Neuronal stem cell (in vitro differentiated cells): ENCODE results near the gene RRAD. TPM values are rescaled to one million over a fixed set of nuclear protein-coding genes. Genes with fewer than 3 reads are reported as not detected.
"Not testable (repeated sequence)": the region's sequence is repeated elsewhere in the genome, so short reads cannot be mapped to it uniquely, and the experiment has no call there.

Source experiments
- DNase-seq: peaks from one replicate; pipeline ENCODE4 v3.0.0-alpha.2; 2013; ENCODE audit warnings: low spot score
- H2AFZ ChIP-seq: one replicate; pipeline ENCODE4 v1.6.1; 2013; ENCODE audit warnings: mild to moderate bottlenecking, low read length, inconsistent platforms
- H2AK5ac ChIP-seq: 2 replicates; pipeline ENCODE4 v1.6.1; 2013; ENCODE audit warnings: low read depth, mild to moderate bottlenecking, inconsistent platforms, low read length, moderate library complexity, mixed read lengths
- H2BK120ac ChIP-seq: 2 replicates; pipeline ENCODE4 v1.6.1; 2013; ENCODE audit warnings: low read depth, mild to moderate bottlenecking, inconsistent platforms, low read length, moderate library complexity, mixed read lengths
- H2BK12ac ChIP-seq: one replicate; pipeline ENCODE4 v1.6.1; 2013; ENCODE audit warnings: low read length, inconsistent platforms
- H2BK15ac ChIP-seq: 2 replicates; pipeline ENCODE4 v1.6.1; 2013; ENCODE audit warnings: mild to moderate bottlenecking, low read length, inconsistent platforms, mixed read lengths
- H2BK5ac ChIP-seq: one replicate; pipeline ENCODE4 v1.6.1; 2013; ENCODE audit warnings: inconsistent platforms, mild to moderate bottlenecking, low read length, moderate library complexity
- H3K14ac ChIP-seq: one replicate; pipeline ENCODE4 v1.6.1; 2013; ENCODE audit warnings: low read length, inconsistent platforms
- H3K18ac ChIP-seq: 2 replicates; pipeline ENCODE4 v1.6.1; 2013; ENCODE audit warnings: low read length, inconsistent platforms
- H3K23ac ChIP-seq: 2 replicates; pipeline ENCODE4 v1.6.1; 2013; ENCODE audit warnings: low read depth, mild to moderate bottlenecking, mixed read lengths, low read length, inconsistent platforms; ENCODE audit not compliant: poor library complexity
- H3K27ac ChIP-seq: replicated peaks from 3 replicates; pipeline ENCODE4 v1.5.1; 2013; ENCODE audit warnings: low read length, inconsistent platforms
- H3K27me3 ChIP-seq, 3 experiments: 2 replicates each; pipeline ENCODE4 v1.6.1; 2013; ENCODE audit warnings: low read length in 3 of 3, mild to moderate bottlenecking in 2 of 3, inconsistent platforms in 1 of 3, low read depth in 1 of 3, mixed read lengths in 1 of 3, moderate library complexity in 1 of 3; ENCODE audit not compliant: control insufficient read depth in 3 of 3, insufficient read depth in 3 of 3
- H3K36me3 ChIP-seq, 2 donors: replicated peaks in 1 of 2; 2 replicates each; pipeline ENCODE4 v1.6.1; 2013; ENCODE audit warnings: low read length in 2 of 2; ENCODE audit not compliant: control insufficient read depth in 2 of 2, insufficient read depth in 2 of 2
- H3K4ac ChIP-seq: 2 replicates; pipeline ENCODE4 v1.6.1; 2013; ENCODE audit warnings: inconsistent platforms, mild to moderate bottlenecking, low read length, moderate library complexity
- H3K4me1 ChIP-seq, 2 donors: 1 replicate in 1 of 2; 2 replicates in 1 of 2; pipeline ENCODE4 v1.6.1; 2013; ENCODE audit warnings: low read length in 2 of 2, low read depth in 1 of 2; ENCODE audit not compliant: control insufficient read depth in 2 of 2, insufficient read depth in 1 of 2
- H3K4me2 ChIP-seq: one replicate; pipeline ENCODE4 v1.6.1; 2013; ENCODE audit warnings: mild to moderate bottlenecking, low read length, inconsistent platforms; ENCODE audit not compliant: insufficient read depth, poor library complexity, severe bottlenecking
- H3K4me3 ChIP-seq, 2 donors: 2 replicates each; pipeline ENCODE4 v1.5.1; 2013; ENCODE audit warnings: low read length in 2 of 2, mild to moderate bottlenecking in 2 of 2, inconsistent platforms in 1 of 2, moderate library complexity in 1 of 2
- H3K79me1 ChIP-seq: one replicate; pipeline ENCODE4 v1.6.1; 2013; ENCODE audit warnings: low read depth, mild to moderate bottlenecking, inconsistent platforms, low read length, moderate library complexity
- H3K9ac ChIP-seq: one replicate; pipeline ENCODE4 v1.6.1; 2013; ENCODE audit warnings: mild to moderate bottlenecking, low read depth, low read length, inconsistent platforms; ENCODE audit not compliant: poor library complexity
- H3K9me3 ChIP-seq, 2 donors: replicated peaks in 1 of 2; 2 replicates each; pipeline versions ENCODE3 to v1.6.1; 2013; ENCODE audit warnings: low read length in 2 of 2, mild to moderate bottlenecking in 2 of 2, inconsistent platforms in 1 of 2, low read depth in 1 of 2, mixed read lengths in 1 of 2, moderate library complexity in 1 of 2; ENCODE audit not compliant: control insufficient read depth in 2 of 2, insufficient read depth in 1 of 2
- H4K8ac ChIP-seq: one replicate; pipeline ENCODE4 v1.6.1; 2013; ENCODE audit warnings: low read depth, mild to moderate bottlenecking, inconsistent platforms, low read length, moderate library complexity
- H4K91ac ChIP-seq: one replicate; pipeline ENCODE4 v1.6.1; 2013; ENCODE audit warnings: low read length, low read depth, mild to moderate bottlenecking, inconsistent platforms; ENCODE audit not compliant: poor library complexity
- WGBS, 2 donors: extraction: QIAGEN DNeasy Blood & Tissue Kit; methylation state at CpG; one replicate each; pipeline ENCODE4 v1.1.7; 2013; ENCODE audit warnings: missing lambda C conversion rate in 2 of 2, mixed read lengths in 1 of 2; ENCODE audit not compliant: insufficient read length in 2 of 2, insufficient replicate concordance in 1 of 2; ENCODE audit errors: extremely low coverage in 2 of 2; 5-methylcytosine and 5-hydroxymethylcytosine counted together
- polyA plus RNA-seq, 2 experiments: library from polyadenylated mRNA; stranded (reverse); fragments of 200-250 nt; gene quantifications; one replicate each; pipeline ENCODE4 v1.2.3, GENCODE V29; 2013

The RRAD gene
- 0.32 TPM for polyA plus RNA-seq (2013, experiment 1 of 2)
- 0.30 TPM for polyA plus RNA-seq (2013, experiment 2 of 2)

- Histone ChIP-seq H3K4me2 (peak within 1 kb of the TSS; percentile 56), H3K9me3 (no peaks in the 10 kb centered on the region), H2AK5ac (peak within 1 kb of the TSS; percentile 49), H3K23ac (peak within 1 kb of the TSS; percentile 83), H3K36me3 (no peaks in the 10 kb centered on the region), H3K27ac (no peak within 1 kb of the TSS), H2BK12ac (peak within 1 kb of the TSS; percentile 27), H3K18ac (peak within 1 kb of the TSS; percentile 78), H3K4ac (no peak within 1 kb of the TSS), H3K4me3 (peak within 1 kb of the TSS in 1 of 2 donors; percentile 70), H2BK5ac (no peak within 1 kb of the TSS), H4K91ac (no peak within 1 kb of the TSS), H2BK15ac (no peak within 1 kb of the TSS), H4K8ac (peak within 1 kb of the TSS; percentile 7), H2AFZ (peak within 1 kb of the TSS; percentile 80), H3K9ac (no peak within 1 kb of the TSS), H3K79me1 (no peaks in the 10 kb centered on the region), H3K27me3 (peaks cover 12 to 56% (median 37%) of the 10 kb centered on the region in 3 experiments), H3K14ac (no peak within 1 kb of the TSS), H3K4me1 (peaks cover 2 to 28% of the 10 kb centered on the region in 2 donors), H2BK120ac (no peak within 1 kb of the TSS)
- DNase-seq, result no peak
- WGBS, 2 donors, result no CpG with 5 or more reads among the region's 42 CpGs
Measured at GRCh38 chr16:66925322-66925840, at the start of gene RRAD. TSS of gene RRAD (minus strand) at chr16:66925535. CDS start at chr16:66925179, 356 bp downstream.

- H3K4me1 ChIP-seq, H2BK5ac ChIP-seq, H3K27me3 ChIP-seq, H4K91ac ChIP-seq, H3K4me2 ChIP-seq, H3K27ac ChIP-seq, H3K4ac ChIP-seq, H3K23ac ChIP-seq, H3K9me3 ChIP-seq, H3K9ac ChIP-seq, DNase-seq, H2BK15ac ChIP-seq, H2BK12ac ChIP-seq, H3K36me3 ChIP-seq, H4K8ac ChIP-seq, H2BK120ac ChIP-seq, H3K4me3 ChIP-seq, H3K14ac ChIP-seq, H2AK5ac ChIP-seq, H3K79me1 ChIP-seq, H3K18ac ChIP-seq: not testable (repeated sequence)
- WGBS, 2 donors, result no CpG with 5 or more reads among the region's 11 CpGs
- H2AFZ ChIP-seq, result peak overlapping the region; percentile 13
Measured at GRCh38 chr16:66974932-66975246, 49.6 kb upstream of the RRAD start.

GRCh38 chr16:66974156-66974931 is 49.0 kb upstream of the RRAD start:
- H3K9me3 ChIP-seq, DNase-seq, H4K8ac ChIP-seq, H3K4ac ChIP-seq, H3K36me3 ChIP-seq, H2BK5ac ChIP-seq, H3K4me1 ChIP-seq, H3K18ac ChIP-seq, H3K4me2 ChIP-seq, H3K4me3 ChIP-seq, H3K23ac ChIP-seq, H3K27me3 ChIP-seq, H2AK5ac ChIP-seq, H3K79me1 ChIP-seq, H3K9ac ChIP-seq, H2BK12ac ChIP-seq, H3K14ac ChIP-seq, H2BK120ac ChIP-seq, H2BK15ac ChIP-seq, H4K91ac ChIP-seq, H2AFZ ChIP-seq, H3K27ac ChIP-seq: not testable (repeated sequence)
- no CpG with 5 or more reads among the region's 32 CpGs for WGBS, 2 donors

- DNase-seq, result no peak
- no peak overlapping the region for H2BK12ac ChIP-seq
- H2BK120ac ChIP-seq, result no peak overlapping the region
- no peak overlapping the region for H3K27ac ChIP-seq
- peak overlapping the region; percentile 49 for H2BK5ac ChIP-seq
- H3K4me1 ChIP-seq, result peaks cover 3 to 10% of the 10 kb centered on the region in 2 donors
- H3K14ac ChIP-seq, result no peak overlapping the region
- H4K8ac ChIP-seq, result no peak overlapping the region
- no peaks in the 10 kb centered on the region for H3K9me3 ChIP-seq
- no peak overlapping the region for H2AFZ ChIP-seq
- H3K4ac ChIP-seq, result no peak overlapping the region
- H3K23ac ChIP-seq, result no peak overlapping the region
- H3K36me3 ChIP-seq, result no peaks in the 10 kb centered on the region
- no peak overlapping the region for H4K91ac ChIP-seq
- no peak overlapping the region for H2AK5ac ChIP-seq
- H2BK15ac ChIP-seq, result no peak overlapping the region
- H3K4me3 ChIP-seq, result no peak overlapping the region
- no peak overlapping the region for H3K9ac ChIP-seq
- peaks cover 0 to 2% (median 0%) of the 10 kb centered on the region in 3 experiments for H3K27me3 ChIP-seq
- WGBS, 2 donors, result no CpG with 5 or more reads among the region's 6 CpGs
- H3K4me2 ChIP-seq, result no peak overlapping the region
- no peak overlapping the region for H3K18ac ChIP-seq
- H3K79me1 ChIP-seq, result peaks cover 2% of the 10 kb centered on the region
Measured at GRCh38 chr16:66973716-66974115, 48.4 kb upstream of the RRAD start.
